Measurements from ENCODE around the gene HS3ST3A1. TPM values are rescaled to one million over a fixed set of nuclear protein-coding genes. Genes with fewer than 3 reads are reported as not detected.

Gene HS3ST3A1
- total RNA-seq, 1 experiment from 2014 or later, result 3.4 TPM

GRCh38 chr17:13474073-13474800 lies 127.5 kb downstream of the HS3ST3A1 start:
- no CpG with 5 or more reads among the region's 10 CpGs for WGBS (ENCODE audit: extremely low coverage, insufficient read length, low lambda C conversion rate)
- H2AFZ ChIP-seq (ENCODE audit: low read length), result no peak overlapping the region
- H2BK120ac ChIP-seq (ENCODE audit: low read depth, low read length, poor library complexity, severe bottlenecking), result no peak overlapping the region
- no peaks in the 10 kb centered on the region for H3K9me3 ChIP-seq (ENCODE audit: control insufficient read depth, low read depth, low read length)
- H4K20me1 ChIP-seq (ENCODE audit: control insufficient read depth, insufficient read depth, insufficient read length), result no peaks in the 10 kb centered on the region
- no peak overlapping the region for H3K14ac ChIP-seq (ENCODE audit: insufficient read depth, low read length)
- H2AK5ac ChIP-seq (ENCODE audit: insufficient read length, low read length), result no peak overlapping the region
- no peak overlapping the region for H3T11ph ChIP-seq (ENCODE audit: low read length)
- no peak overlapping the region for H4K91ac ChIP-seq (ENCODE audit: insufficient read length, low read depth, low read length)
- no peak overlapping the region for H3K23ac ChIP-seq (ENCODE audit: insufficient read length, low read depth, low read length)
- no peak overlapping the region for H3K56ac ChIP-seq (ENCODE audit: insufficient read length, low read depth, low read length)
- H2BK15ac ChIP-seq (ENCODE audit: low read depth, low read length), result no peak overlapping the region
- H3K4me1 ChIP-seq (ENCODE audit: insufficient read depth, low read length), result no peaks in the 10 kb centered on the region
- H2BK5ac ChIP-seq (ENCODE audit: insufficient read length, low read length), result no peak overlapping the region
- no peak overlapping the region; a peak in 1 of 7 replicates for H3K27ac Mint-ChIP-seq
- H3K79me2 ChIP-seq (ENCODE audit: insufficient read depth, low read length), result no peaks in the 10 kb centered on the region
- H3K36me3 Mint-ChIP-seq (ENCODE audit: insufficient read depth in 1 of 3, low read depth in 3 of 3), result no peaks in the 10 kb centered on the region
- no peak overlapping the region for H3K18ac ChIP-seq (ENCODE audit: insufficient read length, low read depth, low read length)
- no peak overlapping the region for H2BK12ac ChIP-seq (ENCODE audit: insufficient read length, low read depth, low read length)
- H3K23me2 ChIP-seq (ENCODE audit: insufficient read length, low read depth, low read length, poor library complexity, severe bottlenecking), result no peaks in the 10 kb centered on the region
- no peak overlapping the region for H3K4me2 ChIP-seq (ENCODE audit: insufficient read depth, insufficient read length, low read length)
- H3K27me3 Mint-ChIP-seq (ENCODE audit: low read depth), result no peaks in the 10 kb centered on the region; the same call in 1 of the 2 replicates
- no peak overlapping the region for H3K4ac ChIP-seq (ENCODE audit: low read depth, low read length)
- no peak overlapping the region for H3K9ac ChIP-seq (ENCODE audit: extremely low read depth, insufficient read length, low read length)
- no peak for DNase-seq
- no peak overlapping the region for H4K5ac ChIP-seq (ENCODE audit: insufficient read length, low read depth, low read length)
- no peak overlapping the region for H2BK20ac ChIP-seq (ENCODE audit: low read depth, low read length, poor library complexity, severe bottlenecking)
- H4K8ac ChIP-seq (replicated peaks; ENCODE audit: insufficient read length, low read depth, low read length), result no peak overlapping the region
- no peak overlapping the region for H3K27ac ChIP-seq (ENCODE audit: insufficient read length, low read depth, low read length)
- H3K79me1 ChIP-seq (ENCODE audit: insufficient read depth, low read depth, low read length, poor library complexity, severe bottlenecking), result no peaks in the 10 kb centered on the region
- no peaks in the 10 kb centered on the region; the same call in 1 of the 2 replicates for H3K27me3 ChIP-seq (ENCODE audit: insufficient read depth, low read length)
- H3K4me3 Mint-ChIP-seq, result no peak overlapping the region
- TF ChIP-seq CTCF (conservative IDR thresholded peaks at IDR 0.05), result no peak
- peaks cover 0 to 5% of the 10 kb centered on the region in 2 experiments; a peak in 1 of 5 replicates for H3K9me3 Mint-ChIP-seq
- no peaks in the 10 kb centered on the region for H3K4me1 Mint-ChIP-seq
